ENCODE data around the gene GABBR1. TPM values are rescaled to one million over a fixed set of nuclear protein-coding genes. Genes with fewer than 3 reads are reported as not detected.

GABBR1 gene
- total and polyA plus RNA-seq, 3 donors from 2014 or later: 16.8 to 29.9 (median 26.2) TPM

GRCh38 chr6:29602564-29603361 is 30.2 kb downstream of the GABBR1 start:
- WGBS, 2 donors: 75 to 85% methylated on average over 12 of the region's 12 CpGs
- intact Hi-C loops (cut with DNase I; ENCODE audit: low total_unique reads): no loop called here
- DNase-seq: no peak
- Histone ChIP-seq H3K27ac (no peak overlapping the region), H3K4me1 (no peaks in the 10 kb centered on the region), H3K27me3 (no peaks in the 10 kb centered on the region), H3K4me3 (no peak overlapping the region), H3K36me3 (ENCODE audit: low read depth, missing control alignments) (no peaks in the 10 kb centered on the region), H3K9me3 (no peaks in the 10 kb centered on the region)
- TF ChIP-seq CTCF (IDR thresholded peaks at IDR 0.05) (no peak), POLR2A (IDR thresholded peaks at IDR 0.05) (no peak)

GRCh38 chr6:29598172-29598747 is 34.7 kb downstream of the GABBR1 start:
- no peak overlapping the region for H3K4me3 ChIP-seq
- no peaks in the 10 kb centered on the region for H3K4me1 ChIP-seq
- no peak for TF ChIP-seq CTCF (IDR thresholded peaks at IDR 0.05)
- TF ChIP-seq POLR2A (IDR thresholded peaks at IDR 0.05): no peak
- DNase-seq: no peak
- H3K9me3 ChIP-seq: no peaks in the 10 kb centered on the region
- 52 to 55% methylated on average over 2 of the region's 2 CpGs for WGBS, 2 donors
- no peak overlapping the region for H3K27ac ChIP-seq
- no peaks in the 10 kb centered on the region for H3K27me3 ChIP-seq
- no peaks in the 10 kb centered on the region for H3K36me3 ChIP-seq (ENCODE audit: low read depth, missing control alignments)
- intact Hi-C loops (cut with DNase I; ENCODE audit: low total_unique reads): no loop called here

DNA sequence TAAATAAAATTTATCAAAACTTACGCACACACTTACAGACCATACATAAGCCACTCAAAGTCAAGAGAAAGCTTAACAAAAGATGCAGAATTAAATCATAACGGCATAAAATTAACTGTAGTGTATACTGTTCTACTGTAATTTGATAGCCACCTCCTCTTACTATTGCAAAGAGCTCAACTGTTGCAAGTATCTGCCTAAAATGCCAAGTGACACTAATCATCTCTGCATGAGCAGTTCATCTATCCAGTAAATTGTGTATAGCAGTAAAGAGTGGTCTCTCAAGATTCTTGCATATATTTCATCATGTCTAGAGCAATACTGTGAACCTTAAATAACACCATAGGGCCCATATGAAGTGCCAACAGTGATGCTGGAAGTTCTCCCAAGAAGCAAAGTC is 35.8 kb downstream of the GABBR1 start:
- H3K27me3 ChIP-seq: no peaks in the 10 kb centered on the region

GRCh38 chr6:29596381-29596900 is 36.5 kb downstream of the GABBR1 start:
- H3K27me3 ChIP-seq: no peaks in the 10 kb centered on the region
- 86 to 90% methylated on average over 6 of the region's 6 CpGs for WGBS, 2 donors
- intact Hi-C loops (cut with DNase I; ENCODE audit: low total_unique reads): no loop called here

More for the DNA sequence above, 35.8 kb downstream of the GABBR1 start:
- Histone ChIP-seq H3K27ac (no peak overlapping the region), H3K36me3 (ENCODE audit: low read depth, missing control alignments) (no peaks in the 10 kb centered on the region), H3K4me1 (no peaks in the 10 kb centered on the region), H3K9me3 (no peaks in the 10 kb centered on the region), H3K4me3 (no peak overlapping the region)
- intact Hi-C loops (cut with DNase I; ENCODE audit: low total_unique reads): no loop called here
- TF ChIP-seq POLR2A (IDR thresholded peaks at IDR 0.05): no peak
- TF ChIP-seq CTCF (IDR thresholded peaks at IDR 0.05): no peak
- WGBS, 2 donors: 88 to 91% methylated on average over 2 of the region's 2 CpGs
- DNase-seq: no peak

More at GRCh38 chr6:29596381-29596900, 36.5 kb downstream of the GABBR1 start:
- TF ChIP-seq CTCF (IDR thresholded peaks at IDR 0.05) (no peak), POLR2A (IDR thresholded peaks at IDR 0.05) (no peak)
- H3K36me3 ChIP-seq (ENCODE audit: low read depth, missing control alignments): no peaks in the 10 kb centered on the region
- H3K27ac ChIP-seq: no peak overlapping the region
- H3K4me3 ChIP-seq: no peak overlapping the region
- H3K9me3 ChIP-seq: no peaks in the 10 kb centered on the region
- no peaks in the 10 kb centered on the region for H3K4me1 ChIP-seq
- DNase-seq: no peak
